HepG2 (cell line): ENCODE data around the gene ECM1. TPM values are rescaled to one million over a fixed set of nuclear protein-coding genes. Genes with fewer than 3 reads are reported as not detected.

Source experiments
- AKNA ChIP-seq: sonication (generic); formaldehyde crosslinking; IDR thresholded peaks from 2 replicates; pipeline ENCODE4 v1.4.0; 2020; ENCODE audit warnings: missing genetic modification reagents, borderline replicate concordance
- CHD4 ChIP-seq: fragments of 200-600 bp; sonication (generic); IDR thresholded peaks from 2 replicates; pipeline ENCODE4 v1.7.0; 2017; ENCODE audit warnings: mild to moderate bottlenecking, low read length, borderline replicate concordance
- DMAP1 ChIP-seq: IDR thresholded peaks from 2 replicates; pipeline ENCODE4 v1.6.1; 2016
- HMGXB3 ChIP-seq: sonication (generic); formaldehyde crosslinking; IDR thresholded peaks from 2 replicates; pipeline ENCODE4 v1.4.0; 2020; ENCODE audit warnings: missing genetic modification reagents, borderline replicate concordance
- IKZF4 ChIP-seq: sonication (generic); formaldehyde crosslinking; IDR thresholded peaks from 2 replicates; pipeline ENCODE4 v1.5.1; 2020; ENCODE audit warnings: borderline replicate concordance, mild to moderate bottlenecking, low read depth, missing genetic modification reagents; ENCODE audit errors: not compliant biosample characterization
- ISX ChIP-seq: sonication (generic); formaldehyde crosslinking; conservative IDR thresholded peaks from 2 replicates; pipeline ENCODE4 v1.5.0; 2020; ENCODE audit warnings: missing genetic modification reagents
- KDM5A ChIP-seq: fragments of 200-600 bp; sonication (generic); IDR thresholded peaks from 2 replicates; pipeline ENCODE4 v1.7.0; 2018; ENCODE audit warnings: antibody characterized with exemption, mild to moderate bottlenecking, low read length, borderline replicate concordance
- NR0B2 ChIP-seq: sonication (generic); formaldehyde crosslinking; IDR thresholded peaks from 2 replicates; pipeline ENCODE4 v1.4.0; 2020; ENCODE audit warnings: mild to moderate bottlenecking, missing genetic modification reagents
- RCOR2 ChIP-seq: IDR thresholded peaks from 2 replicates; pipeline ENCODE4 v1.6.1; 2016; ENCODE audit warnings: missing biosample characterization, missing genetic modification reagents
- SPEN ChIP-seq: sonication (generic); formaldehyde crosslinking; IDR thresholded peaks from 2 replicates; pipeline ENCODE4 v1.5.1; 2020; ENCODE audit warnings: low read depth, mild to moderate bottlenecking, missing genetic modification reagents
- TMF1 ChIP-seq: sonication (generic); formaldehyde crosslinking; IDR thresholded peaks from 2 replicates; pipeline ENCODE4 v1.8.1; 2022; ENCODE audit warnings: low read depth, missing genetic modification reagents
- ZNF232 ChIP-seq: sonication (generic); formaldehyde crosslinking; IDR thresholded peaks from 2 replicates; pipeline ENCODE4 v1.4.0; 2020; ENCODE audit warnings: missing genetic modification reagents, borderline replicate concordance
- ZNF276 ChIP-seq: sonication (generic); formaldehyde crosslinking; IDR thresholded peaks from 2 replicates; pipeline ENCODE4 v1.4.0; 2020; ENCODE audit warnings: mild to moderate bottlenecking, low read depth, missing genetic modification reagents
- ZNF296 ChIP-seq: sonication (generic); formaldehyde crosslinking; conservative IDR thresholded peaks from 2 replicates; pipeline ENCODE4 v1.5.0; 2020; ENCODE audit warnings: mild to moderate bottlenecking, missing genetic modification reagents
- ZNF598 ChIP-seq: sonication (generic); formaldehyde crosslinking; IDR thresholded peaks from 2 replicates; pipeline ENCODE4 v1.5.1; 2020; ENCODE audit warnings: mild to moderate bottlenecking, missing genetic modification reagents, borderline replicate concordance
- ZNF7 ChIP-seq: IDR thresholded peaks from 2 replicates; pipeline ENCODE4 v1.6.1; 2016; ENCODE audit warnings: missing biosample characterization, missing genetic modification reagents
- ZNF816 ChIP-seq: sonication (generic); formaldehyde crosslinking; IDR thresholded peaks from 2 replicates; pipeline ENCODE4 v1.8.0; 2022; ENCODE audit warnings: missing genetic modification reagents, mild to moderate bottlenecking, borderline replicate concordance
- polyA plus RNA-seq, 8 experiments: library from polyadenylated mRNA; depleted of rRNA in 3 of 8; stranded (reverse) in 7 of 8; unstranded in 1 of 8; fragments of >200 nt; fragmentation: Illumina TruSeq in 4 of 8; extraction: Trizol in 4 of 8; gene quantifications; 2 replicates each; pipeline versions ENCODE4 v1.2.1 to v1.2.3, GENCODE V29; 2011 to 2016; ENCODE audit warnings: low read depth in 4 of 8, missing spikeins in 1 of 8, mixed read lengths in 1 of 8; ENCODE audit not compliant: insufficient read depth in 1 of 8
- total RNA-seq, 5 experiments: library from RNA; depleted of rRNA; stranded (reverse); fragments of >200 nt; fragmentation: Illumina TruSeq; extraction: Trizol; gene quantifications; 2 replicates each; pipeline ENCODE4 v1.2.3, GENCODE V29; 2016; ENCODE audit warnings: low read depth in 1 of 5

ECM1 gene
- total and polyA plus RNA-seq, 2 of the 13 experiments (the other 11 are each of a cell fraction or from before 2014, with no cell fraction given): 0.42 to 1.0 TPM

GRCh38 chr1:150515328-150516049 is 7.6 kb downstream of the ECM1 start, which contains the start of gene FALEC (continued):
- TF ChIP-seq HMGXB3 (CRISPR knock-in tag): no peak
- TF ChIP-seq ZNF296: no peak
- TF ChIP-seq ZNF598 (CRISPR knock-in tag): peak; percentile 64; the same call in 1 of the 2 replicates
- TF ChIP-seq KDM5A: peak; percentile 14; the same call in 1 of the 2 replicates
- peak; percentile 63; the same call in 1 of the 2 replicates for TF ChIP-seq DMAP1 (CRISPR knock-in tag)
- TF ChIP-seq NR0B2 (CRISPR knock-in tag): peak; percentile 30
- no peak for TF ChIP-seq IKZF4 (CRISPR knock-in tag)
- peak; percentile 76 for TF ChIP-seq SPEN (CRISPR knock-in tag)
- peak; percentile 69; the same call in 1 of the 2 replicates for TF ChIP-seq CHD4
- 0 out of 2 replicates have a peak, but pooled peaks have one; percentile 54 for TF ChIP-seq ZNF816 (CRISPR knock-in tag)
- peak; percentile 26; the same call in 1 of the 2 replicates for TF ChIP-seq RCOR2
- no peak for TF ChIP-seq AKNA (CRISPR knock-in tag)
- TF ChIP-seq ZNF276: 0 out of 2 replicates have a peak, but pooled peaks have one; percentile 49
- TF ChIP-seq ZNF232 (CRISPR knock-in tag): no peak
- peak; percentile 26; the same call in 1 of the 2 replicates for TF ChIP-seq TMF1 (CRISPR knock-in tag)
- no peak for TF ChIP-seq ISX (CRISPR knock-in tag)
- no peak for TF ChIP-seq ZNF7
